ENCODE results near the gene FASN. TPM values are rescaled to one million over a fixed set of nuclear protein-coding genes. Genes with fewer than 3 reads are reported as not detected.

The FASN gene
- total RNA-seq, 1 donor from 2014 or later, result 439 TPM

Other genes starting within 250 kb of the FASN start
- 259 TPM for gene P4HB, start 237.7 kb downstream of the FASN start, total RNA-seq (ENCODE audit: unreplicated experiment)
- gene ARHGDIA, start 226.9 kb downstream of the FASN start, total RNA-seq (ENCODE audit: unreplicated experiment), result 432 TPM
- 80.6 TPM for gene ALYREF, start 206.7 kb downstream of the FASN start, total RNA-seq (ENCODE audit: unreplicated experiment)
- 118 TPM for gene ANAPC11, start 206.5 kb downstream of the FASN start, total RNA-seq (ENCODE audit: unreplicated experiment)
- 0.96 TPM for gene NPB, start 196.0 kb downstream of the FASN start, total RNA-seq (ENCODE audit: unreplicated experiment)
- 63.0 TPM for gene PCYT2, start 186.8 kb downstream of the FASN start, total RNA-seq (ENCODE audit: unreplicated experiment)
- gene SIRT7, start 180.1 kb downstream of the FASN start, total RNA-seq (ENCODE audit: unreplicated experiment), result 38.7 TPM
- 30.6 TPM for gene MAFG, start 170.5 kb downstream of the FASN start, total RNA-seq (ENCODE audit: unreplicated experiment)
- 68.1 TPM for gene PYCR1, start 160.9 kb downstream of the FASN start, total RNA-seq (ENCODE audit: unreplicated experiment)
- 0.69 TPM for gene MYADML2, start 151.0 kb downstream of the FASN start, total RNA-seq (ENCODE audit: unreplicated experiment)
- gene NOTUM, start 137.0 kb downstream of the FASN start, total RNA-seq (ENCODE audit: unreplicated experiment), result 39.8 TPM
- gene ASPSCR1, start 120.6 kb downstream of the FASN start, total RNA-seq (ENCODE audit: unreplicated experiment), result 51.7 TPM
- gene CENPX, start 75.4 kb downstream of the FASN start, total RNA-seq (ENCODE audit: unreplicated experiment), result 59.9 TPM
- gene LRRC45, start 74.9 kb downstream of the FASN start, total RNA-seq (ENCODE audit: unreplicated experiment), result 29.6 TPM
- 46.0 TPM for gene RAC3, start 66.6 kb downstream of the FASN start, total RNA-seq (ENCODE audit: unreplicated experiment)
- gene DCXR, start 60.5 kb downstream of the FASN start, total RNA-seq (ENCODE audit: unreplicated experiment), result 89.5 TPM
- gene RFNG, start 46.4 kb downstream of the FASN start, total RNA-seq (ENCODE audit: unreplicated experiment), result 50.8 TPM
- gene GPS1, start 46.3 kb downstream of the FASN start, total RNA-seq (ENCODE audit: unreplicated experiment), result 115 TPM
- 122 TPM for gene DUS1L, start 32.4 kb downstream of the FASN start, total RNA-seq (ENCODE audit: unreplicated experiment)
- gene CCDC57, start 114.6 kb upstream of the FASN start, total RNA-seq (ENCODE audit: unreplicated experiment), result 40.7 TPM
- 15.6 TPM for gene SLC16A3, start 130.8 kb upstream of the FASN start, total RNA-seq (ENCODE audit: unreplicated experiment)
- gene CSNK1D, start 175.5 kb upstream of the FASN start, total RNA-seq (ENCODE audit: unreplicated experiment), result 211 TPM
- gene CD7, start 219.4 kb upstream of the FASN start, total RNA-seq (ENCODE audit: unreplicated experiment), result 0.27 TPM
- 0.29 TPM for gene SECTM1, start 235.5 kb upstream of the FASN start, total RNA-seq (ENCODE audit: unreplicated experiment)